HG03460 (cell line): Measurements from ENCODE around the gene RAB27B.
"Not testable (repeated sequence)": the region's sequence is repeated elsewhere in the genome, so short reads cannot be mapped to it uniquely, and the experiment has no call there.

ENCODE experiments used
- ATAC-seq: cut with Tn5 transposase; IDR thresholded peaks from one replicate; pipeline ENCODE4 v1.9.1; 2021; ENCODE audit not compliant: unreplicated experiment

The RAB27B gene

GRCh38 chr18:54828281-54828881 lies at the start of gene RAB27B:
RAB27B (plus strand) TSS chr18:54828477; CDS start chr18:54877586, 49,109 bp downstream.
- peak; percentile 54 for ATAC-seq

- ATAC-seq: no peak
Observed at GRCh38 chr18:54780285-54780861, 47.9 kb upstream of the RAB27B start.

GRCh38 chr18:54780970-54781369 lies 47.3 kb upstream of the RAB27B start:
- no peak for ATAC-seq

- ATAC-seq: no peak
Observed at GRCh38 chr18:54783139-54783538, 45.1 kb upstream of the RAB27B start.

GRCh38 chr18:54786206-54786605 lies 42.1 kb upstream of the RAB27B start:
- ATAC-seq: no peak

GRCh38 chr18:54787121-54787520 lies 41.2 kb upstream of the RAB27B start:
- ATAC-seq: no peak

GRCh38 chr18:54787616-54788015 lies 40.7 kb upstream of the RAB27B start:
- no peak for ATAC-seq

- ATAC-seq: no peak
Observed at GRCh38 chr18:54790109-54790508, 38.2 kb upstream of the RAB27B start.

- ATAC-seq: no peak
Observed at GRCh38 chr18:54791657-54792056, 36.6 kb upstream of the RAB27B start.

- no peak for ATAC-seq
Observed at GRCh38 chr18:54792079-54792478, 36.2 kb upstream of the RAB27B start.

GRCh38 chr18:54794823-54795222 lies 33.5 kb upstream of the RAB27B start:
- no peak for ATAC-seq

- no peak for ATAC-seq
Observed at GRCh38 chr18:54798186-54798585, 30.1 kb upstream of the RAB27B start.

GRCh38 chr18:54801374-54801773 lies 26.9 kb upstream of the RAB27B start:
- ATAC-seq: no peak

GRCh38 chr18:54802178-54802577 lies 26.1 kb upstream of the RAB27B start:
- ATAC-seq: no peak

- ATAC-seq: no peak
Observed at GRCh38 chr18:54802686-54803395, 25.4 kb upstream of the RAB27B start.

GRCh38 chr18:54805571-54806334 lies 22.5 kb upstream of the RAB27B start:
- ATAC-seq: no peak

GRCh38 chr18:54806526-54806925 lies 21.8 kb upstream of the RAB27B start:
- no peak for ATAC-seq

- ATAC-seq: no peak
Observed at GRCh38 chr18:54807303-54807702, 21.0 kb upstream of the RAB27B start.

- ATAC-seq: not testable (repeated sequence)
Observed at GRCh38 chr18:54810662-54811061, 17.6 kb upstream of the RAB27B start.

- peak; percentile 68 for ATAC-seq
Observed at GRCh38 chr18:54812885-54813284, 15.4 kb upstream of the RAB27B start.

- ATAC-seq: no peak
Observed at GRCh38 chr18:54813305-54813704, 15.0 kb upstream of the RAB27B start.
